HepG2 (cell line): ENCODE data around the gene LENEP. TPM values are rescaled to one million over a fixed set of nuclear protein-coding genes. Genes with fewer than 3 reads are reported as not detected.

Experiments used
- ATF2 ChIP-seq: sonication (generic); formaldehyde crosslinking; IDR thresholded peaks from 2 replicates; pipeline ENCODE4 v1.4.0; 2020; ENCODE audit warnings: missing genetic modification reagents
- DDIT3 ChIP-seq: sonication (generic); formaldehyde crosslinking; IDR thresholded peaks from 2 replicates; pipeline ENCODE4 v1.4.0; 2020; ENCODE audit warnings: mild to moderate bottlenecking, missing genetic modification reagents
- GATAD2A ChIP-seq: IDR thresholded peaks from 2 replicates; pipeline ENCODE4 v1.6.1; 2016
- HDAC2 ChIP-seq: sonication (generic); formaldehyde crosslinking; IDR thresholded peaks from 2 replicates; pipeline ENCODE4 v1.4.0; 2020; ENCODE audit warnings: missing genetic modification reagents
- HNRNPLL ChIP-seq: fragments of 200-400 bp; formaldehyde crosslinking; IDR thresholded peaks from 2 replicates; pipeline ENCODE4 v1.6.1; 2017; ENCODE audit warnings: mild to moderate bottlenecking, low read depth, low read length; ENCODE audit not compliant: poor library complexity, severe bottlenecking
- TARDBP ChIP-seq: sonication (generic); formaldehyde crosslinking; IDR thresholded peaks from 2 replicates; pipeline ENCODE4 v1.8.0; 2022; ENCODE audit warnings: mild to moderate bottlenecking, missing genetic modification reagents
- ZBTB42 ChIP-seq: sonication (generic); formaldehyde crosslinking; IDR thresholded peaks from 2 replicates; pipeline ENCODE4 v1.5.0; 2020; ENCODE audit warnings: mild to moderate bottlenecking, missing genetic modification reagents
- ZNF629 ChIP-seq: sonication (generic); formaldehyde crosslinking; conservative IDR thresholded peaks from 2 replicates; pipeline ENCODE4 v1.5.0; 2020; ENCODE audit warnings: missing genetic modification reagents
- ZNF652 ChIP-seq: IDR thresholded peaks from 2 replicates; pipeline ENCODE4 v1.6.1; 2016; ENCODE audit warnings: low read depth, borderline replicate concordance
- polyA plus RNA-seq, 8 experiments: library from polyadenylated mRNA; depleted of rRNA in 3 of 8; stranded (reverse) in 7 of 8; unstranded in 1 of 8; fragments of >200 nt; fragmentation: Illumina TruSeq in 4 of 8; extraction: Trizol in 4 of 8; gene quantifications; 2 replicates each; pipeline versions ENCODE4 v1.2.1 to v1.2.3, GENCODE V29; 2011 to 2016; ENCODE audit warnings: low read depth in 4 of 8, missing spikeins in 1 of 8, mixed read lengths in 1 of 8; ENCODE audit not compliant: insufficient read depth in 1 of 8
- total RNA-seq, 5 experiments: library from RNA; depleted of rRNA; stranded (reverse); fragments of >200 nt; fragmentation: Illumina TruSeq; extraction: Trizol; gene quantifications; 2 replicates each; pipeline ENCODE4 v1.2.3, GENCODE V29; 2016; ENCODE audit warnings: low read depth in 1 of 5
- TF ChIP-seq, protein P1 (sequence below), 2 experiments: fragments of 450-650 bp in 1 of 2; sonication (generic) in 1 of 2; formaldehyde crosslinking in 1 of 2; IDR thresholded peaks; 2 replicates each; pipeline versions ENCODE4 v1.6.1 to v1.8.0; 2016 to 2022; ENCODE audit warnings: antibody characterized with exemption in 1 of 2, mild to moderate bottlenecking in 1 of 2, missing genetic modification reagents in 1 of 2
- TF ChIP-seq, protein P2 (sequence below): sonication (generic); formaldehyde crosslinking; IDR thresholded peaks from 2 replicates; pipeline ENCODE4 v1.5.1; 2020; ENCODE audit warnings: mild to moderate bottlenecking, missing genetic modification reagents, borderline replicate concordance

Gene LENEP
- total and polyA plus RNA-seq, 2 of the 13 experiments (the other 11 are each of a cell fraction or from before 2014, with no cell fraction given) = 0.29 TPM; not detected in 1

- TF ChIP-seq ZBTB42 (CRISPR knock-in tag) = no peak
- TF ChIP-seq ATF2 (CRISPR knock-in tag) = no peak
- TF ChIP-seq, protein P1, sequence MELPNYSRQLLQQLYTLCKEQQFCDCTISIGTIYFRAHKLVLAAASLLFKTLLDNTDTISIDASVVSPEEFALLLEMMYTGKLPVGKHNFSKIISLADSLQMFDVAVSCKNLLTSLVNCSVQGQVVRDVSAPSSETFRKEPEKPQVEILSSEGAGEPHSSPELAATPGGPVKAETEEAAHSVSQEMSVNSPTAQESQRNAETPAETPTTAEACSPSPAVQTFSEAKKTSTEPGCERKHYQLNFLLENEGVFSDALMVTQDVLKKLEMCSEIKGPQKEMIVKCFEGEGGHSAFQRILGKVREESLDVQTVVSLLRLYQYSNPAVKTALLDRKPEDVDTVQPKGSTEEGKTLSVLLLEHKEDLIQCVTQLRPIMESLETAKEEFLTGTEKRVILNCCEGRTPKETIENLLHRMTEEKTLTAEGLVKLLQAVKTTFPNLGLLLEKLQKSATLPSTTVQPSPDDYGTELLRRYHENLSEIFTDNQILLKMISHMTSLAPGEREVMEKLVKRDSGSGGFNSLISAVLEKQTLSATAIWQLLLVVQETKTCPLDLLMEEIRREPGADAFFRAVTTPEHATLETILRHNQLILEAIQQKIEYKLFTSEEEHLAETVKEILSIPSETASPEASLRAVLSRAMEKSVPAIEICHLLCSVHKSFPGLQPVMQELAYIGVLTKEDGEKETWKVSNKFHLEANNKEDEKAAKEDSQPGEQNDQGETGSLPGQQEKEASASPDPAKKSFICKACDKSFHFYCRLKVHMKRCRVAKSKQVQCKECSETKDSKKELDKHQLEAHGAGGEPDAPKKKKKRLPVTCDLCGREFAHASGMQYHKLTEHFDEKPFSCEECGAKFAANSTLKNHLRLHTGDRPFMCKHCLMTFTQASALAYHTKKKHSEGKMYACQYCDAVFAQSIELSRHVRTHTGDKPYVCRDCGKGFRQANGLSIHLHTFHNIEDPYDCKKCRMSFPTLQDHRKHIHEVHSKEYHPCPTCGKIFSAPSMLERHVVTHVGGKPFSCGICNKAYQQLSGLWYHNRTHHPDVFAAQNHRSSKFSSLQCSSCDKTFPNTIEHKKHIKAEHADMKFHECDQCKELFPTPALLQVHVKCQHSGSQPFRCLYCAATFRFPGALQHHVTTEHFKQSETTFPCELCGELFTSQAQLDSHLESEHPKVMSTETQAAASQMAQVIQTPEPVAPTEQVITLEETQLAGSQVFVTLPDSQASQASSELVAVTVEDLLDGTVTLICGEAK (IDR thresholded peaks at IDR 0.05) = no peak
- TF ChIP-seq, protein P1 (CRISPR knock-in tag; IDR thresholded peaks at IDR 0.05) = no peak
- TF ChIP-seq GATAD2A (CRISPR knock-in tag) = peak; percentile 61
- TF ChIP-seq HDAC2 (CRISPR knock-in tag) = peak; percentile 67; the same call in 1 of the 2 replicates
- no peak for TF ChIP-seq HNRNPLL
- TF ChIP-seq ZNF629 = no peak
- TF ChIP-seq ZNF652 = no peak
- 0 out of 2 replicates have a peak, but pooled peaks have one; percentile 7 for TF ChIP-seq TARDBP (CRISPR knock-in tag)
- TF ChIP-seq DDIT3 (CRISPR knock-in tag) = no peak
- TF ChIP-seq, protein P2, sequence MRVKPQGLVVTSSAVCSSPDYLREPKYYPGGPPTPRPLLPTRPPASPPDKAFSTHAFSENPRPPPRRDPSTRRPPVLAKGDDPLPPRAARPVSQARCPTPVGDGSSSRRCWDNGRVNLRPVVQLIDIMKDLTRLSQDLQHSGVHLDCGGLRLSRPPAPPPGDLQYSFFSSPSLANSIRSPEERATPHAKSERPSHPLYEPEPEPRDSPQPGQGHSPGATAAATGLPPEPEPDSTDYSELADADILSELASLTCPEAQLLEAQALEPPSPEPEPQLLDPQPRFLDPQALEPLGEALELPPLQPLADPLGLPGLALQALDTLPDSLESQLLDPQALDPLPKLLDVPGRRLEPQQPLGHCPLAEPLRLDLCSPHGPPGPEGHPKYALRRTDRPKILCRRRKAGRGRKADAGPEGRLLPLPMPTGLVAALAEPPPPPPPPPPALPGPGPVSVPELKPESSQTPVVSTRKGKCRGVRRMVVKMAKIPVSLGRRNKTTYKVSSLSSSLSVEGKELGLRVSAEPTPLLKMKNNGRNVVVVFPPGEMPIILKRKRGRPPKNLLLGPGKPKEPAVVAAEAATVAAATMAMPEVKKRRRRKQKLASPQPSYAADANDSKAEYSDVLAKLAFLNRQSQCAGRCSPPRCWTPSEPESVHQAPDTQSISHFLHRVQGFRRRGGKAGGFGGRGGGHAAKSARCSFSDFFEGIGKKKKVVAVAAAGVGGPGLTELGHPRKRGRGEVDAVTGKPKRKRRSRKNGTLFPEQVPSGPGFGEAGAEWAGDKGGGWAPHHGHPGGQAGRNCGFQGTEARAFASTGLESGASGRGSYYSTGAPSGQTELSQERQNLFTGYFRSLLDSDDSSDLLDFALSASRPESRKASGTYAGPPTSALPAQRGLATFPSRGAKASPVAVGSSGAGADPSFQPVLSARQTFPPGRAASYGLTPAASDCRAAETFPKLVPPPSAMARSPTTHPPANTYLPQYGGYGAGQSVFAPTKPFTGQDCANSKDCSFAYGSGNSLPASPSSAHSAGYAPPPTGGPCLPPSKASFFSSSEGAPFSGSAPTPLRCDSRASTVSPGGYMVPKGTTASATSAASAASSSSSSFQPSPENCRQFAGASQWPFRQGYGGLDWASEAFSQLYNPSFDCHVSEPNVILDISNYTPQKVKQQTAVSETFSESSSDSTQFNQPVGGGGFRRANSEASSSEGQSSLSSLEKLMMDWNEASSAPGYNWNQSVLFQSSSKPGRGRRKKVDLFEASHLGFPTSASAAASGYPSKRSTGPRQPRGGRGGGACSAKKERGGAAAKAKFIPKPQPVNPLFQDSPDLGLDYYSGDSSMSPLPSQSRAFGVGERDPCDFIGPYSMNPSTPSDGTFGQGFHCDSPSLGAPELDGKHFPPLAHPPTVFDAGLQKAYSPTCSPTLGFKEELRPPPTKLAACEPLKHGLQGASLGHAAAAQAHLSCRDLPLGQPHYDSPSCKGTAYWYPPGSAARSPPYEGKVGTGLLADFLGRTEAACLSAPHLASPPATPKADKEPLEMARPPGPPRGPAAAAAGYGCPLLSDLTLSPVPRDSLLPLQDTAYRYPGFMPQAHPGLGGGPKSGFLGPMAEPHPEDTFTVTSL (CRISPR knock-in tag) = peak; percentile 35; the same call in 1 of the 2 replicates
Measured at GRCh38 chr1:154972517-154973343, 20.7 kb upstream of the LENEP start (continued).
